ENCODE data around the gene DERL3. TPM values are rescaled to one million over a fixed set of nuclear protein-coding genes. Genes with fewer than 3 reads are reported as not detected.

Gene DERL3
- total RNA-seq, 1 donor from 2014 or later: 2.0 TPM

DNA sequence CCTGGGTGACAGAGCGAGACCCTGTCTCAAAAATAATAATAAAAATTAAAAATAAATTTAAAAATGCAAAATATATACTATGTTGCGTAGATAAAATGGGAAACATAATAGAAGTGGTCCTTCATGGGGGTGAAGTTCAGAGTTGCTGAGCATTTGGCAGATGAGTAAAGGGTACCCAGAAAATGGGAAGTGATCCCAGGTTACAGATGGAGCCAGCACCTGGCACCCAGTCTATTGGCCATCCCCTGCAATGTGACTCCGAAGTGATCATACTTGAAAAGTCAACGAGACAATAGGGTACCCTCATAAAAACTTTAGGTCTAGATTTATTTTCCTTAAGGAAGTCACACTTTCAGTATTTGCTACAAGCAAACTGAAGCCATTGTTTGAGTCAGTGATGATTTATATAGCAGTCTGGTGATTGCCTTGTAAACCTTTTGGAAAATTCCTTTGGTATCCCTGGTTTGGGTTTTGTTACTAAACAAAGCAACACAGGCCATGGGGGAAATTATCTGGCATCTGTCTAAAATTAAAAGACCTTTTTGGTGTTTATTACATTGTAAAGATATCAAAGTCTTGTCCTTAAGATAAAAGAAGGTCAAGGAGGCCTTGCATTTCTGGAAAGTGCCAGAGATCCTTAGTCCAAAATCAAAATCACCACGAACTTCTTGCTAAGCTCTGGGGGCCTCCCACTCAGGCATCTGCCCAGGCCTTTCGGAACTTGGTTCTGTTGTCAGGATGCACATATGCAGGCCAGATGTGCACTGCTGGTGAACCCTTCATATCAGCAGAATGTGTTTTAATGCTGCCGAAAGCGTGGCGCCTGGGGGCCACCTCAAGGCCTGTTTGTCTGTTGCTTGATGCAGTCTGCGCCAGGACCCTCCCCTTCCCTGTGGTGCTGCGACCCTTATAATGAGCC lies 47.7 kb downstream of the DERL3 start:
- H3K9me3 Mint-ChIP-seq (ENCODE audit: low read depth): no peaks in the 10 kb centered on the region
- peaks cover 39% of the 10 kb centered on the region for H3K4me1 Mint-ChIP-seq (ENCODE audit: low read depth)
- H3K27me3 Mint-ChIP-seq (ENCODE audit: low read depth): no peaks in the 10 kb centered on the region
- peak; percentile 55 for DNase-seq (ENCODE audit: low spot score)
- TF ChIP-seq, protein P1, sequence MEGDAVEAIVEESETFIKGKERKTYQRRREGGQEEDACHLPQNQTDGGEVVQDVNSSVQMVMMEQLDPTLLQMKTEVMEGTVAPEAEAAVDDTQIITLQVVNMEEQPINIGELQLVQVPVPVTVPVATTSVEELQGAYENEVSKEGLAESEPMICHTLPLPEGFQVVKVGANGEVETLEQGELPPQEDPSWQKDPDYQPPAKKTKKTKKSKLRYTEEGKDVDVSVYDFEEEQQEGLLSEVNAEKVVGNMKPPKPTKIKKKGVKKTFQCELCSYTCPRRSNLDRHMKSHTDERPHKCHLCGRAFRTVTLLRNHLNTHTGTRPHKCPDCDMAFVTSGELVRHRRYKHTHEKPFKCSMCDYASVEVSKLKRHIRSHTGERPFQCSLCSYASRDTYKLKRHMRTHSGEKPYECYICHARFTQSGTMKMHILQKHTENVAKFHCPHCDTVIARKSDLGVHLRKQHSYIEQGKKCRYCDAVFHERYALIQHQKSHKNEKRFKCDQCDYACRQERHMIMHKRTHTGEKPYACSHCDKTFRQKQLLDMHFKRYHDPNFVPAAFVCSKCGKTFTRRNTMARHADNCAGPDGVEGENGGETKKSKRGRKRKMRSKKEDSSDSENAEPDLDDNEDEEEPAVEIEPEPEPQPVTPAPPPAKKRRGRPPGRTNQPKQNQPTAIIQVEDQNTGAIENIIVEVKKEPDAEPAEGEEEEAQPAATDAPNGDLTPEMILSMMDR (IDR thresholded peaks at IDR 0.05): no peak
- H3K36me3 Mint-ChIP-seq (ENCODE audit: low read depth): peaks cover 8% of the 10 kb centered on the region
- H3K4me3 Mint-ChIP-seq (ENCODE audit: unreplicated experiment): no peak overlapping the region
- H3K27ac Mint-ChIP-seq (ENCODE audit: unreplicated experiment): no peak overlapping the region

DNA sequence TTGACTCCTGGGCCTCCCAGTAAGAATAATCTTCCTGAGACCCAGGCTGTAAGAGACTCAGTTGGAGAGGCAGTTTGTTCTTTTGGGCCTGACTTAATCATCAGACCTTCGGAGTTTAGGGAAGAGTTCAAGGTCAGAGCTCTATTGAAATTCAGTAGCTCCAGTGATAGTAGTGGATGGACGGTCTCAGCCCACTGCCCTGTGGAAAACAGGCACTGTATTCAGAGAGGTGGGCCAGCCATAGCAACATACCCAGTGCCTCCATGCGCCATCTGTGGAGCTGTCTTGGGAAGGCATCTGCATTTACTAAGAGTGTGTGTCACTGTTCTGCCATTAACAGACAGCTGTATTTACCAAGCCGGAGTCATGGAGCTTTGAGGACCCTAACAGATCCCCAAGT lies 49.2 kb downstream of the DERL3 start:
- H3K36me3 Mint-ChIP-seq (ENCODE audit: low read depth): peaks cover 7% of the 10 kb centered on the region
- no peak overlapping the region for H3K4me3 Mint-ChIP-seq (ENCODE audit: unreplicated experiment)
- peak; percentile 34 for DNase-seq (ENCODE audit: low spot score)

DNA sequence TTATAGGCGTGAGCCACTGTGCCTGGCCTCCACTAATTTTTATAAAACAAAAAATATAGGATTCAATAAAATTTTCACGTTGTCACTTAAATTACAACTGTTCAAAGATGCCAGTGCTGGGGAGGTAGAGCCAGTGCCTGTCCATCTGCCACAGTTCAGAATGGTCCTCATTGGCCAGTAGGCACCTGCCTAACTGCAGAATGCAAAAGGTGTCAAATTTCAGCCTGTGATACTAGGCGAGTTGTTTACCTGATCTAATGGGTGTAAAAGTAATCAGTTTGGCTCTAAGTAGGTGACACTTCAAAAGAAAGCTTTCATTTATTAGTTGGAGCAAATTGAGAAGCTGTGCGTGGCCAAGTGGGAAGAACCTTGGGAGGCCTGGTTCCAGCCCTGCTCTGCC lies 49.7 kb downstream of the DERL3 start:
- DNase-seq (ENCODE audit: low spot score): peak; percentile 12
- Mint-ChIP-seq H3K4me1 (ENCODE audit: low read depth) (peaks cover 42% of the 10 kb centered on the region), H3K27ac (ENCODE audit: unreplicated experiment) (peak overlapping the region; percentile 3), H3K27me3 (ENCODE audit: low read depth) (no peaks in the 10 kb centered on the region), H3K4me3 (ENCODE audit: unreplicated experiment) (no peak overlapping the region), H3K36me3 (ENCODE audit: low read depth) (peaks cover 6% of the 10 kb centered on the region), H3K9me3 (ENCODE audit: low read depth) (no peaks in the 10 kb centered on the region)
- TF ChIP-seq, protein P1 (IDR thresholded peaks at IDR 0.05): no peak

More for the DNA sequence above, 49.2 kb downstream of the DERL3 start:
- H3K9me3 Mint-ChIP-seq (ENCODE audit: low read depth): no peaks in the 10 kb centered on the region
- H3K4me1 Mint-ChIP-seq (ENCODE audit: low read depth): peaks cover 37% of the 10 kb centered on the region
- peak overlapping the region; percentile 45 for H3K27ac Mint-ChIP-seq (ENCODE audit: unreplicated experiment)
- no peaks in the 10 kb centered on the region for H3K27me3 Mint-ChIP-seq (ENCODE audit: low read depth)
- TF ChIP-seq, protein P1 (IDR thresholded peaks at IDR 0.05): peak; percentile 29

DNA sequence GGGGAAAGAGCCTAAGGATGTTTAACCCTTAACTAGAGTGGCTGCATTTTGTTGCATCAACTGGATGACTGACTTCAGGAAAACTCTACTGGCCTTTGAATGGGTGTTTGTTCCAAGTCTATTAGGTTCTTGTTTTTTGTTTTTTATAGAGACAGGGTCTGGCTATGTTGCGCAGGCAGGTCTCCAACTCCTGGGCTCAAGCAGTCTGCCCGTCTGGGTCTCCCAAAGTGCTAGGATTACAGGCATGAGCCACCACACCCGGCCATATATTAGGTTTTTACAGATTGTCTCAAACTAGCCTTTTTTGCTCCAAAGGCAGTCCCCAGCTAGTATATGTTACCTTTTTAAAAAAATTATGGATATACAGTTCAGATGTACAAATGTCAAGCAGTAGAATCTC lies 50.9 kb downstream of the DERL3 start:
- H3K9me3 Mint-ChIP-seq (ENCODE audit: low read depth): no peaks in the 10 kb centered on the region
- H3K4me1 Mint-ChIP-seq (ENCODE audit: low read depth): peaks cover 51% of the 10 kb centered on the region
- H3K27ac Mint-ChIP-seq (ENCODE audit: unreplicated experiment): peak overlapping the region; percentile 88
- TF ChIP-seq, protein P1 (IDR thresholded peaks at IDR 0.05): no peak
- H3K27me3 Mint-ChIP-seq (ENCODE audit: low read depth): no peaks in the 10 kb centered on the region
- H3K36me3 Mint-ChIP-seq (ENCODE audit: low read depth): peaks cover 2% of the 10 kb centered on the region
- peak overlapping the region; percentile 83 for H3K4me3 Mint-ChIP-seq (ENCODE audit: unreplicated experiment)
- no peak for DNase-seq (ENCODE audit: low spot score)

DNA sequence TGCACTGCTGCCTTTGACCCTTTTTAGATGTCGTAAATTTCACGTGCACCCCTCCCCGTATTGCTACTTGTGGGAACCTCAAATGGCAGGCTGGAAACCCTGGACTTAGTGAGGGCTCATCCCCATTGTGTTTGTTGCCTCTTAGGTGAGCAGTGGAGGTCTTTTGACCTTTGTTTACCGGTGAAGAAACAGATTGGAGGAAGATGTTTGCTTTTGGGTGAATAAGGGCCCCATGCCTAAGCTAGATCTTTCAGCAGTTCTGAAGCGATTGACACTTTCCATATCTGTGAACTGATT lies 51.3 kb downstream of the DERL3 start:
- Mint-ChIP-seq H3K36me3 (ENCODE audit: low read depth) (peaks cover 2% of the 10 kb centered on the region), H3K4me3 (ENCODE audit: unreplicated experiment) (peak overlapping the region; percentile 83), H3K27ac (ENCODE audit: unreplicated experiment) (peak overlapping the region; percentile 88), H3K4me1 (ENCODE audit: low read depth) (peaks cover 51% of the 10 kb centered on the region), H3K27me3 (ENCODE audit: low read depth) (no peaks in the 10 kb centered on the region), H3K9me3 (ENCODE audit: low read depth) (no peaks in the 10 kb centered on the region)
- DNase-seq (ENCODE audit: low spot score): no peak
- TF ChIP-seq, protein P1 (IDR thresholded peaks at IDR 0.05): no peak

Measured in chondrocyte (in vitro differentiated cells).